ENCODE results near the gene SORCS2.

GRCh38 chr4:7638984-7639789 is 446.8 kb downstream of the SORCS2 start:
- TF ChIP-seq POLR2A (IDR thresholded peaks at IDR 0.05) (no peak), CTCF (IDR thresholded peaks at IDR 0.05) (no peak)
